ENCODE measurements around the gene KCNIP2. TPM values are rescaled to one million over a fixed set of nuclear protein-coding genes. Genes with fewer than 3 reads are reported as not detected.
"Not testable (repeated sequence)": the region's sequence is repeated elsewhere in the genome, so short reads cannot be mapped to it uniquely, and the experiment has no call there.

Gene KCNIP2
- total RNA-seq, 2 experiments from 2014 or later, result 3.5 to 4.5 TPM

DNA sequence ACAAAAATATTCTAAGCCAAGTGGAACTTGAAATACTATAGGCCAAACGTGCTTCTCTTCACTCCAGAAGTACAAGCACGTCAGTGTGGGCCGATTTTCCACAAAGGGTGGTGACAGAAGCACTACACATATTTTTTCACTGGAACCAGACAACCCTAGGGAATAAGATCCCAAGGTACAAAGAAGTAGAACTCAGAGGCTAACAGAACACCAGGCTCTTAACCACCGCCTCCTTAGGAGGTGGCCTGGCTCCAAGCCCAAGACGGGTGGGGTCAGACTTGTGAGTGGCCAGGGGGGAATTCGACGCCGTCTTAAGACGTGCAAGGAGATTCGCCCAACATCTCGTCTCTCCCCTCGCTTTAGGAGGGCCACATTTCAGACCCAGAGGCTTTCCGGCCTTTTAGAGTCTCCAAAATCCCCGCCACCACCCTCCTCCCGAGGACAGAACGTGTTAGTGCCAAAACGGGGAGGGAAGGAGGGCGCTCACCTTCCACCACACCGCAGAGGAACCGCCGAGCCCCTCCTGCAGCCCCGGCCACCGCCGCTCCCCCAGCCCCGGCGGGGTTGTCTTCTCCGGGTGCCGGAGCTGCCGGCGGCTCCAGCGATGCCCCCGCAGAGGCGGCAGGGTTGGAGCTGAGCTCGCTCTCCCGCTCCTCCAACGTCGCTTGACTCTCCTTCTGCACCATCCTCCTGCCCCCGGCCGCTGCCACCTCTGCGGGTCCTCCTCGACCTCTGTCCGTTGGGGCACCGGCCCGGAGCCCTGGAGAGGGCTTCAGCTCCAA, 26.1 kb downstream of the KCNIP2 start:
- Mint-ChIP-seq H3K9me3 (no peaks in the 10 kb centered on the region), H3K27me3 (no peaks in the 10 kb centered on the region), H3K27ac (peak overlapping the region; percentile 100), H3K36me3 (ENCODE audit: low read depth) (peaks cover 29% of the 10 kb centered on the region), H3K4me3 (peak overlapping the region; percentile 100), H3K4me1 (peaks cover 49% of the 10 kb centered on the region)
- ChIA-PET POLR2A (interaction anchor here (1.7 kb wide), 1 partner anchor 13 kb away, joined by 7 read pairs; no protein-coding TSS in a partner anchor), CTCF (interaction anchor here (1.4 to 2.1 kb wide), 5 partner anchors 10 to 37 kb away, joined by 5 to 18 read pairs (median 16); no protein-coding TSS in a partner anchor)
- DNase-seq, result peak; percentile 43

DNA sequence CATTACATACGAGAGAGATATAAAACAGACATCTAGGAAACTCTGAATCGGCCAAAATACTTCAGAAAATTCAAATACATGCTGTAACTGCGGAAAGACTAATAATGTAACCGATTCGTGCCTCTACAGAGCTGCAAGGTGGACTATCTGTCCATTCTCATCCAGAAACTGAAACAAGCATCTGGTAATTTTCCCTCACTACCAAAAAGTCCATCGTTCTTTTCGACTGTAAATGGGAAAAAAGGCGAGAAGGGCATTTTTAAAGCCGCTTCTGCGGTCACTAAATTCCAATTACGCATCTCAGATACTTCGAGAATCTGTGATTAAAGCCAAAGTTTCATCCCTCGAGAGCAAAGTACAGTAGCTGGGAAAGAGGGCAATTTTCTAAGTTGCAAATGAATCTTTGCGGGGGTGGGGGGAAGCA, 26.7 kb downstream of the KCNIP2 start:
- Mint-ChIP-seq H3K27ac (peak overlapping the region; percentile 100), H3K36me3 (ENCODE audit: low read depth) (peaks cover 29% of the 10 kb centered on the region), H3K4me1 (peaks cover 50% of the 10 kb centered on the region), H3K4me3 (peak overlapping the region; percentile 100), H3K27me3 (no peaks in the 10 kb centered on the region), H3K9me3 (no peaks in the 10 kb centered on the region)
- POLR2A ChIA-PET, result interaction anchor here (1.7 kb wide), 1 partner anchor 13 kb away, joined by 7 read pairs; no protein-coding TSS in a partner anchor
- DNase-seq, result no peak
- CTCF ChIA-PET, result interaction anchor here (1.4 kb wide), 1 partner anchor 36 kb away, joined by 5 read pairs; no protein-coding TSS in a partner anchor

DNA sequence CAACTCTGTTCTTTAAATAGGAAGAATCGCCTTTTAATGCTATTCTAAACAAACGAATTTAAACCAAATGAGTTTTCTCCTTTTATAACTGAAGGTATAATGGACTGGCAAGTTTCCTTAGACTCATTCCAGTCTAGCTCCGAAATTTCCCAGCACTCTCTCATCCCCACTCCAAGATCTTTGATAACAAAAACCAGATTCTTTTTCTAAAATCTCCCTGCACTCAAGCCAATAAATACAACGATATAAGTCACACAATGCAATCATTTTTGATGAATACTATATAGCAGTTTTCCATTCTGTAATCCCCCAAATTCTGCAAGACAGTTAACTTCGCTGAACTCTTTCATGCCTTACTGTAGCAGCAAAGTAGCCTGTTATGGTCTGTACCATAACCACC, 27.2 kb downstream of the KCNIP2 start:
- Mint-ChIP-seq H3K9me3 (no peaks in the 10 kb centered on the region), H3K4me3 (peak overlapping the region; percentile 100), H3K4me1 (peaks cover 48% of the 10 kb centered on the region), H3K27me3 (no peaks in the 10 kb centered on the region), H3K36me3 (ENCODE audit: low read depth) (peaks cover 31% of the 10 kb centered on the region), H3K27ac (peak overlapping the region; percentile 100)
- DNase-seq, result no peak
- CTCF ChIA-PET, result interaction anchor here (0.5 to 1.4 kb wide), 4 partner anchors 13 to 646 kb away, joined by 3 to 5 read pairs (median 3); no protein-coding TSS in a partner anchor
- POLR2A ChIA-PET, result no interaction called here

DNA sequence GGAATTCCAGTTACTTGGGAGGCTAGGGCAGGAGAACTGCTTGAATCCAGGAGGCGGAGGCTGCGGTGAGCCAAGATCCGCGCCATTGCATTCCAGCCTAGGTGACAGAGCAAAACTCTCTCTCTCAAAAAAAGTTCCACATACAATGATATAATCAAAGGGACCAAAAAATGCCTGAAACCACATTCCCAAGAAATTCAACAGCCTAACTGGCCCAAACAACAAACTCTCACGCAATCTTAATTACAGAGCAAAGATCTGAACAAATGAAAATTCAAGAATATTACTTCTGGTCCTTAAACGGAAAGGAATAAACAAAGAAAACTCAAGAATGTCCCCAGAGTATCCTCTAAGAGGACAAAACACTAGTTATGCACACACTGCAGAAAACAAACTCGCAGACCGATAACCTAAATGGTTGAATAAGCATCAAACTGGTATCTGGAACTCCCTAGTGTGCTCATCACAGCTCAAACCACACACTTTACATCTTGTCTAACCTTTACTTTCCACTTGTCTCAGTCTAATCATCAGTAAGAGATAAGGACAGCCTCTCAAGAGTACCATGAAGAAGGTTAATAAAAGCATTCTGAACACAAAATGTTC, 29.0 kb downstream of the KCNIP2 start:
- peak overlapping the region; percentile 100 for H3K27ac Mint-ChIP-seq
- H3K4me1 Mint-ChIP-seq, result peaks cover 46% of the 10 kb centered on the region
- H3K36me3 Mint-ChIP-seq (ENCODE audit: low read depth), result peaks cover 37% of the 10 kb centered on the region
- DNase-seq, result no peak
- H3K9me3 Mint-ChIP-seq, result no peaks in the 10 kb centered on the region
- H3K27me3 Mint-ChIP-seq, result no peaks in the 10 kb centered on the region
- POLR2A ChIA-PET, result interaction anchor here (0.7 kb wide), 1 partner anchor 228 kb away, joined by 8 read pairs; no protein-coding TSS in a partner anchor
- H3K4me3 Mint-ChIP-seq, result peak overlapping the region; percentile 100
- CTCF ChIA-PET, result interaction anchor here (0.6 to 1.7 kb wide), 2 partner anchors 27 to 33 kb away, joined by 3 to 5 read pairs; no protein-coding TSS in a partner anchor

DNA sequence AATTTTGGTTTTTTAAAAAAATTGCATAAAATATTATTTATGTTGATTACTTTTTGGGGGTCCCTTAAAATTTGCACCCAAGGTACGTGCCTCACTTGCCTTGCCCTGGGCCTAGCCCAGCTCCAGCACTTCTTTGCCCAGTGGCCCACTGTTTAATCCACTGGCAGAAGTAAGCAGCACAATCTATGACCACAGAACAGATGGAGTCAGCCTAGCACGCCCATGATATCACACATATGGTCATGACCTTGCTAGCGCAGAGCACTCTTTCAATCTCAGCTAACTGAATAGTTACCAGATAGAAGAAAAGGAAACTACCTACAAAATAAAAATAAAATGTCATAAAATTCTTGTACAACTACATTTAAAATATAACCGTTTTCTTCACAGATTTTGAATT, 31.0 kb downstream of the KCNIP2 start:
- Mint-ChIP-seq H3K27me3 (no peaks in the 10 kb centered on the region), H3K4me3 (no peak overlapping the region), H3K4me1 (peaks cover 39% of the 10 kb centered on the region), H3K9me3 (no peaks in the 10 kb centered on the region), H3K36me3 (ENCODE audit: low read depth) (peaks cover 49% of the 10 kb centered on the region), H3K27ac (no peak overlapping the region)
- no peak for DNase-seq
- CTCF ChIA-PET, result interaction anchor here (0.8 to 0.9 kb wide), 2 partner anchors 8 to 9 kb away, joined by 3 read pairs; no protein-coding TSS in a partner anchor
- POLR2A ChIA-PET, result no interaction called here

DNA sequence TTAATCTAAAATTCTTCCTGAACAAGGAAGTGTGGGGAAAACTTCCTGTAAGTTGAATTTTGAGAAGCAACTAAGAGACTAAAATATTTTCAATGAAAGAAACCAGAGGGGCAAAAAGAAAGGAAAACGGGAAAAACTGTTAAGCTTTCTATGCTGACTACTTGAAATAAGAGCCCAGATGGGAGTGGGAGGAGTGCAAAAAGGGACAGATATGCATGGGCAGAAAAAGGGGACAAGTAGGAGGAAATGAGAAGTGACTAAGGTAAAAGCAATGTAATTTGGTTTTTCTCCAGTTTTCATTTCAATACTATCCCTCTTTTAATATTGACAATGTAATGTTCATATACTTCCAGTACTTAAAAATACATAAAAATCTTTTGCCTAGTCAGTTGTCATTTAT, 36.4 kb downstream of the KCNIP2 start:
- CTCF ChIA-PET, result no interaction called here
- Mint-ChIP-seq H3K36me3 (ENCODE audit: low read depth) (peaks cover 44% of the 10 kb centered on the region), H3K27ac (peak overlapping the region; percentile 9), H3K9me3 (no peaks in the 10 kb centered on the region), H3K27me3 (no peaks in the 10 kb centered on the region), H3K4me3 (no peak overlapping the region), H3K4me1 (peaks cover 15% of the 10 kb centered on the region)
- POLR2A ChIA-PET, result no interaction called here
- no peak for DNase-seq

DNA sequence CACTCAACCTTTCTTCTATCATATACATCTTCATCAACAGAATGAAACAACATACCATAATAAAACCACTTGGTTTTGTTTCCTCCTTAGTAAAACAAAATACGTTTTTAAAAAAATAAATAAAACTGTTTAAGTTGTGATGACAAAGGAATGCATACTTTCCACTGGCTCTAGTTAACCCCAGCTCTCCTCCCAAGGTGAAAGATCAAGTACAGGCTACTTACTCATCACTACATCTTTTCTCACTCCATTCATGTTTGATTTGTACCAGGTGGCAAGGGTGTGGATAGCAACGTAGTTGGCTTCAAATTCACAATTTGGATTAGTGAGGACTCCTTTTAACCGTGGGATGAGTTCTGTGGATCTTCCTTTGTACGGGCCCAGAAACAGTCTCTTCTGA, 40.1 kb downstream of the KCNIP2 start:
- H3K36me3 Mint-ChIP-seq (ENCODE audit: low read depth), result peaks cover 56% of the 10 kb centered on the region
- DNase-seq, result no peak
- H3K27ac Mint-ChIP-seq, result no peak overlapping the region
- CTCF ChIA-PET, result interaction anchor here (1.0 to 1.1 kb wide), 3 partner anchors 10 to 22 kb away, joined by 3 to 7 read pairs (median 4); no protein-coding TSS in a partner anchor
- no peak overlapping the region for H3K4me3 Mint-ChIP-seq
- POLR2A ChIA-PET, result no interaction called here
- peaks cover 10% of the 10 kb centered on the region for H3K4me1 Mint-ChIP-seq
- H3K27me3 Mint-ChIP-seq, result no peaks in the 10 kb centered on the region
- H3K9me3 Mint-ChIP-seq, result no peaks in the 10 kb centered on the region

DNA sequence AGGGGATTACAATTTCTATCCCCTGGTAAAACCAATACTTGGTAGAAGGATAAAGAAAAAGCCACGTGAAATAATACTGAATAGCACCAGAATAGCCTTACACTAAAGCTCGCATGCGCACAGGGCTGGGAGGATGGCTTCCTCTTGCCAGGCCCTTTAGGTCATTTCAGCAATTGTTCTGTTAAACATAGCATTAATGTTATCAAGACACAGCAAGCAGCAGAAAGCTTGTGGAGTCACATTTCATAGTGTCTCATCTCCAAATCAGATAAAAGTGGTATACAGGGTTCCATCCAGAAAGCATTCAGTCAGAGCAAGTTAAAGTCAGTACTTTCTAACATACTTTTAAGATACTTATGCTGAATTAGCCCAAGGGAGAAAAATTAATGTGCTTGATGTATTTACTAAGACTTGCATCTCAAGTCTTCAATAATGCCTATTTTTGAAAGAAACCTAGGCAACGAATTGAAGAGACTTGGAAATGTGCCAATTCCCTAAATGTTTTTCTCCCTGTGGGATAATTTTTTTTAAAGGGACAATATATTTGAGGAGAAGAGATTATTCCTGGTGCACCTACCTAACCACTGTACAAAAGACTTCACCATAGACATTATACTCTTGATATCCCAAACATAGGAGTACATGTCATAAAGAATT, 46.1 kb downstream of the KCNIP2 start:
- POLR2A ChIA-PET, result no interaction called here

DNA sequence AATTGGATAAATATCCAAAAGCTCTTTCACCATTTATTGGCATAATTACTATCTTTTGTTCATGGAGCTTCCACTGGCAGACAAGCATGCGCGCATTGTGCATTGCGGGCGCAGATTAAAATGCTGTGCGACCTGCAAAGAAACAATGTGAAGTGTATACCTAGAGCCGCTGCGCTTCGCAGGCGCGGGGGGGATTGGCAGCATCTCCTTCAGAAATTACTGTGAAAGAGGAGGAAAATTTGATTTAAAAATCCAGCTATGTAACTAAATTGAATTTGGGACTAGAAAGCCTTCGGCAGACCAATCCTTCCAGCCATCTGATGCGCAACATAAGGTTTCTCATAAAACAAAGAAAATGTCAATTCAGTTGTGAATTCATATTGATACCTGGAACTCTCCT, 50.1 kb downstream of the KCNIP2 start:
- H3K4me1 Mint-ChIP-seq, result no peaks in the 10 kb centered on the region
- ChIA-PET CTCF (no interaction called here), POLR2A (no interaction called here)
- no peaks in the 10 kb centered on the region for H3K9me3 Mint-ChIP-seq
- H3K27me3 Mint-ChIP-seq, result no peaks in the 10 kb centered on the region
- no peak overlapping the region for H3K27ac Mint-ChIP-seq
- DNase-seq, result no peak
- H3K36me3 Mint-ChIP-seq (ENCODE audit: low read depth), result peaks cover 66% of the 10 kb centered on the region
- H3K4me3 Mint-ChIP-seq, result no peak overlapping the region

More for the DNA sequence above, 46.1 kb downstream of the KCNIP2 start:
- no peak overlapping the region for H3K4me3 Mint-ChIP-seq
- peaks cover 76% of the 10 kb centered on the region for H3K36me3 Mint-ChIP-seq (ENCODE audit: low read depth)
- no peaks in the 10 kb centered on the region for H3K27me3 Mint-ChIP-seq
- CTCF ChIA-PET, result no interaction called here
- no peaks in the 10 kb centered on the region for H3K9me3 Mint-ChIP-seq
- H3K4me1 Mint-ChIP-seq, result peaks cover 5% of the 10 kb centered on the region
- H3K27ac Mint-ChIP-seq, result no peak overlapping the region
- DNase-seq, result no peak

DNA sequence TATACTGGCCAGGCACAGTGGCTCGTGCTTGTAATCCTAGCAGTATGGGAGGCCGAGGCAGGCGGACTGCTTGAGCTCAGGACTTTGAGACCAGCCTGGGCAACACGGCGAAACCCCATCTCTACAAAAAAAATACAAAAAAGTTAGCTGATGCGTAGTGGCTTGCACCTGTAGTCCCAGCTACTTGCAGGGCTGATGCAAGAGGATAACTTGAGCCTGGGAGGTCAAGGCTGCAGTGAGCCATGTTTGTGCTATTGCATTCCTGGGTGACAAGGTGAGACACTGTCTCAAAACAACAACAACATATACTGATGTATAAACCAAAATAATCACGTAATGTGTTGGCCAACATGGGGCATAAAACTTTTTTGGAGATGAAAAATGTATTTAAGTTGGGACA, 53.9 kb downstream of the KCNIP2 start:
- CTCF ChIA-PET, result interaction anchor here (1.4 kb wide), 1 partner anchor 9 kb away, joined by 4 read pairs; no protein-coding TSS in a partner anchor
- Mint-ChIP-seq H3K27me3 (no peaks in the 10 kb centered on the region), H3K36me3 (ENCODE audit: low read depth) (peaks cover 61% of the 10 kb centered on the region), H3K4me3 (no peak overlapping the region), H3K27ac (no peak overlapping the region), H3K4me1 (peaks cover 7% of the 10 kb centered on the region), H3K9me3 (no peaks in the 10 kb centered on the region)
- no peak for DNase-seq
- POLR2A ChIA-PET, result no interaction called here

DNA sequence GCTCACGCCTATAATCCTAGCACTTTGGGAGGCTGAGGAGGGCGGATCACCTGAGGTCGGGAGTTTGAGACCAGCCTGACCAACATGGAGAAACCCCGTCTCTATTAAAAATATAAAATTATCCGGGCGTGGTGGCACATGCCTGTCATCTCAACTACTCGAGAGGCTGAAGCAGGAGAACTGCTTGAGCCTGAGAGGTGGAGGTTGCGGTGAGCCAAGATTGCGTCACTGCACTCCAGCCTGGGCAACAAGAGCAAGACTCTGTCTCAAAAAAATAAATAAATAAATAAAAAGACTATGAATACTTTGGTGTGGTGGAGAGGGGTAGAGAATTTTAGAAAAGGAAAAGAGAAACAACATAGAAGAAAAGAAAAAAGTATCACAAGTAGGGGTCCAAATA, 54.4 kb downstream of the KCNIP2 start:
- H3K4me3 Mint-ChIP-seq, H3K27me3 Mint-ChIP-seq, POLR2A ChIA-PET, H3K9me3 Mint-ChIP-seq, DNase-seq, H3K27ac Mint-ChIP-seq: not testable (repeated sequence)
- Mint-ChIP-seq H3K36me3 (ENCODE audit: low read depth) (peaks cover 61% of the 10 kb centered on the region), H3K4me1 (peaks cover 12% of the 10 kb centered on the region)
- CTCF ChIA-PET, result interaction anchor here (1.4 kb wide), 1 partner anchor 8 kb away, joined by 4 read pairs; no protein-coding TSS in a partner anchor

DNA sequence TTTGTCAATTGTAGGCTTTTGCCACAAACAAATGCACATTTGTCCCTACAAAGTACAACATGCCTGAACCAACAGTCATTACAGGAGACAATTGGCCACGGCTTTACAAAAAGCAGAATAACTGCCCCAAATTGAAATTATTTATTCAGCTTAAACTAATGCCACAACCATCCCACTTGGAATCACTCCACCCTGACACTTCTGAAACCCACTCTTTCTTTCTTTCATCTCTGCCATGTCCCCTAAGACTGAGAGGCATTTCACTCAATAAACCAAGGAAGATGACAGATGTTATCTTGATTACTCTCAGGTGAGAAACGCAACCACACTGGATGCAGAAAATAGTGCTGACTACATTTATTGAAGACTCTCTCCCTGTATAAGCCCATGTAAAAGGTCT, 57.8 kb downstream of the KCNIP2 start:
- no peak for DNase-seq
- H3K27me3 Mint-ChIP-seq, result no peaks in the 10 kb centered on the region
- no peaks in the 10 kb centered on the region for H3K9me3 Mint-ChIP-seq
- H3K36me3 Mint-ChIP-seq (ENCODE audit: low read depth), result peaks cover 49% of the 10 kb centered on the region
- no peak overlapping the region for H3K4me3 Mint-ChIP-seq
- H3K4me1 Mint-ChIP-seq, result peaks cover 43% of the 10 kb centered on the region
- POLR2A ChIA-PET, result no interaction called here
- CTCF ChIA-PET, result interaction anchor here (0.6 to 1.3 kb wide), 2 partner anchors 9 to 17 kb away, joined by 3 to 7 read pairs; no protein-coding TSS in a partner anchor
- no peak overlapping the region for H3K27ac Mint-ChIP-seq
